NCI-H526 treated with DMSO at 0.1 percent for 48 hours (cell line): ENCODE data around the gene AFF1.
"Not testable (repeated sequence)": the region's sequence is repeated elsewhere in the genome, so short reads cannot be mapped to it uniquely, and the experiment has no call there.

Source experiments
- DNase-seq: peaks from one replicate; lab custom pipeline; 2025; lab: John Stamatoyannopoulos, UW

AFF1 gene

GRCh38 chr4:87012954-87013308 lies 78.1 kb downstream of the AFF1 start:
- DNase-seq, result not testable (repeated sequence)

- DNase-seq, result no peak
These were observed 79.5 kb downstream of the AFF1 start for GRCh38 chr4:87014284-87014782.

- DNase-seq, result no peak
These were observed 80.6 kb downstream of the AFF1 start for GRCh38 chr4:87015416-87015815.

GRCh38 chr4:87017580-87018342 lies 83.0 kb downstream of the AFF1 start:
- no peak for DNase-seq

- no peak for DNase-seq
These were observed 83.9 kb downstream of the AFF1 start for GRCh38 chr4:87018753-87019152.

- no peak for DNase-seq
These were observed 84.5 kb downstream of the AFF1 start for GRCh38 chr4:87019246-87019791.

GRCh38 chr4:87019898-87020297 lies 85.1 kb downstream of the AFF1 start:
- no peak for DNase-seq

GRCh38 chr4:87024201-87024600 lies 89.4 kb downstream of the AFF1 start:
- DNase-seq, result no peak

GRCh38 chr4:87025023-87025613 lies 90.3 kb downstream of the AFF1 start:
- DNase-seq, result no peak

GRCh38 chr4:87025614-87026041 lies 90.8 kb downstream of the AFF1 start:
- DNase-seq, result peak; percentile 14

- no peak for DNase-seq
These were observed 92.1 kb downstream of the AFF1 start for GRCh38 chr4:87026800-87027495.

GRCh38 chr4:87029356-87029755 lies 94.5 kb downstream of the AFF1 start:
- DNase-seq, result no peak

- DNase-seq, result no peak
These were observed 95.3 kb downstream of the AFF1 start for GRCh38 chr4:87030124-87030523.

GRCh38 chr4:87030755-87031441 lies 96.1 kb downstream of the AFF1 start:
- DNase-seq, result peak; percentile 9

GRCh38 chr4:87031920-87032319 lies 97.1 kb downstream of the AFF1 start:
- DNase-seq, result no peak

- DNase-seq, result no peak
These were observed 98.2 kb downstream of the AFF1 start for GRCh38 chr4:87032884-87033533.

GRCh38 chr4:87033902-87034301 lies 99.1 kb downstream of the AFF1 start:
- DNase-seq, result no peak

GRCh38 chr4:87034527-87034926 lies 99.7 kb downstream of the AFF1 start:
- no peak for DNase-seq

- DNase-seq, result no peak
These were observed 101.2 kb downstream of the AFF1 start for GRCh38 chr4:87035881-87036509.

- DNase-seq, result no peak
These were observed 101.9 kb downstream of the AFF1 start for GRCh38 chr4:87036713-87037112.

- DNase-seq, result not testable (repeated sequence)
These were observed 102.4 kb downstream of the AFF1 start for GRCh38 chr4:87037171-87037570.
